Motor neuron (in vitro differentiated cells): ENCODE data around the gene OAT. TPM values are rescaled to one million over a fixed set of nuclear protein-coding genes. Genes with fewer than 3 reads are reported as not detected.

Experiments used
- ATAC-seq, 8 experiments: fragments of 200-7000 bp; cut with Tn5 transposase; replicated peaks in 6 of 8; 2 replicates each; pipeline ENCODE4 v1.8.0; 2021; ENCODE audit warnings: mild to moderate bottlenecking in 8 of 8, moderate library complexity in 8 of 8
- H3K27ac ChIP-seq, 2 donors: fragments of 250-450 bp; sonication (Bioruptor Pico); 2 replicates each; pipeline ENCODE4 v1.9.0; 2021; ENCODE audit warnings: antibody characterized with exemption in 2 of 2, mild to moderate bottlenecking in 2 of 2, moderate library complexity in 1 of 2
- H3K4me1 ChIP-seq, 2 donors: fragments of 250-450 bp; sonication (Bioruptor Pico); replicated peaks in 1 of 2; 2 replicates each; pipeline ENCODE4 v1.6.1; 2021; ENCODE audit warnings: antibody characterized with exemption in 2 of 2, mild to moderate bottlenecking in 2 of 2, moderate library complexity in 1 of 2
- H3K4me3 ChIP-seq, 5 donors: fragments of 250-450 bp; sonication (Bioruptor Pico); 2 replicates each; pipeline ENCODE4 v1.9.0; 2021; ENCODE audit warnings: antibody characterized with exemption in 5 of 5, mild to moderate bottlenecking in 5 of 5, moderate library complexity in 4 of 5
- WGBS, 10 experiments: fragments of 450-650 bp; shearing (Covaris generic); methylation state at CpG; one replicate each; pipeline ENCODE4 v1.0.0; 2022; 5-methylcytosine and 5-hydroxymethylcytosine counted together
- in situ Hi-C, 9 experiments: fragments of 400-800 bp; cut with MboI; loops; one replicate each; pipeline ENCODE4 v1.15.0; 2021; ENCODE audit warnings: low sequenced_read_pairs in 9 of 9, low pct_unique_long_range_greater_than_20kb in 2 of 9; ENCODE audit not compliant: unreplicated experiment in 9 of 9
- total RNA-seq, 8 experiments: library from RNA; unstranded; fragments of 300-600 nt; gene quantifications; 2 replicates each; pipeline versions ENCODE4 v1.2.3 to v1.2.4, GENCODE V29; 2022

Gene OAT
- total RNA-seq, 8 experiments from 2014 or later, result 52.9 to 112 (median 64.7) TPM

DNA sequence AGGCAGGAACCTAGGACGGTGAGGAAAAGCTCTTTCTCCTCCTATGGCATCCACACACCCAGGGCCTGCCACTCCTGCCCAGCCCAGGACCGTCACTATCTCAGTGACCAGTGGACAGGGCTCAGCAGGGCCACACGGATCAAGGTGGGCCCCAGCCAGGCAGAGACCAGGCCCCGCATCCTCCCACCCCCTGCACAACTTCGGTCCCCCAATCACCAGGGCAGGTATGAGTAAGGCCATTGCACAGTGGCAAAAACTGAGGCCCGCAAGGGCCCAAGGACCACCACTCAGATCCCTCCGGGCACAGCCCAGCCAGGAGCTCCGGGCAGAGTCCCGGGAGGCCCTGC is 30.3 kb downstream of the OAT start:
- Histone ChIP-seq H3K4me3 (no peak overlapping the region), H3K27ac (no peak overlapping the region), H3K4me1 (peaks cover 3 to 12% of the 10 kb centered on the region in 2 donors)
- in situ Hi-C loops, result loop anchor here (5.0 to 25.0 kb wide), 6 partner anchors 126 to 801 kb away; no protein-coding TSS in a partner anchor
- no peak for ATAC-seq
- no CpG with 5 or more reads among the region's 9 CpGs for WGBS, 10 experiments

DNA sequence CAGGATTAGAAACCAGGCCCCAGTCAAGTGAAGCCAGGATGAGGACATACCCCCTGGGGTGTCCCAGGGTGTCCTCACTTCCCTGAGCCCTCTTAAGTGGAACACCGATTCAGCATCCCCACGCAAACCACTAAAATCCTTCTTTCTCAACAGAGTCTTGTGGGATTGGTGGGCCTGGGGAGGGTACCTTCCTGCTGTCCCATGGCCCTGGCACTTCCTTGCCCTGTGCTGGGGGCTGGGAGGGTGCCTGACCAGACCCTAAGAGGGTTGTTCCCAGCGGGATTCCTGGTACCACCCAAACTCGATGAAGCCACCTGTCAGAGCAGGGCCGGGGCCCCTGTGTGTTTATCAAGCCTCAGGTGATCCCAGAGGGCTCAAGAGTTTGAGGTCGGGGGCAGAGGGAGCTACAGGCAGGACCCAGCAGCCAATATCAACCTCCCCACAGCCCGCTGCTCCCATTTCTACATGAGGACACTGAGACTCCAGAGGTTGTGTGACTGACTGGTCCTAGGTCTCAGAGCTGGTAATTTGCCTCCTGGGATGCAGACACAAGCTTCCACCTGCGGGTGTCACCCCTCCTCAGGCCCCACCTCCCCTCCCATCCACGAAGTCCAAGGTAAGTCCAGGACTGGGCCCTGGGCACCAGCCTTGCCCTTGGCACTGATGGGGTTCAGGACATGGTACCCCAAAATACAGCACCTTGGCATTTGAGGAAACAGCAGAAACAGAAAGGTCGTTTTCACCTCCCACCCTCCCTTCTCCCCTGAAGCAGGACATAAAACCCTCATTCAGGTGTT is 31.4 kb downstream of the OAT start:
- H3K4me1 ChIP-seq, result peaks cover 3 to 12% of the 10 kb centered on the region in 2 donors
- WGBS, 10 experiments, result 60 to 100% (median 96%) methylated on average over 1 to 2 of the region's 10 CpGs; no CpG with 5 or more reads in 6 of the 10 experiments
- H3K27ac ChIP-seq, result no peak overlapping the region
- H3K4me3 ChIP-seq, result no peak overlapping the region
- no peak for ATAC-seq
- in situ Hi-C loops, result loop anchor here (5.0 to 25.0 kb wide), 6 partner anchors 125 to 800 kb away; no protein-coding TSS in a partner anchor

DNA sequence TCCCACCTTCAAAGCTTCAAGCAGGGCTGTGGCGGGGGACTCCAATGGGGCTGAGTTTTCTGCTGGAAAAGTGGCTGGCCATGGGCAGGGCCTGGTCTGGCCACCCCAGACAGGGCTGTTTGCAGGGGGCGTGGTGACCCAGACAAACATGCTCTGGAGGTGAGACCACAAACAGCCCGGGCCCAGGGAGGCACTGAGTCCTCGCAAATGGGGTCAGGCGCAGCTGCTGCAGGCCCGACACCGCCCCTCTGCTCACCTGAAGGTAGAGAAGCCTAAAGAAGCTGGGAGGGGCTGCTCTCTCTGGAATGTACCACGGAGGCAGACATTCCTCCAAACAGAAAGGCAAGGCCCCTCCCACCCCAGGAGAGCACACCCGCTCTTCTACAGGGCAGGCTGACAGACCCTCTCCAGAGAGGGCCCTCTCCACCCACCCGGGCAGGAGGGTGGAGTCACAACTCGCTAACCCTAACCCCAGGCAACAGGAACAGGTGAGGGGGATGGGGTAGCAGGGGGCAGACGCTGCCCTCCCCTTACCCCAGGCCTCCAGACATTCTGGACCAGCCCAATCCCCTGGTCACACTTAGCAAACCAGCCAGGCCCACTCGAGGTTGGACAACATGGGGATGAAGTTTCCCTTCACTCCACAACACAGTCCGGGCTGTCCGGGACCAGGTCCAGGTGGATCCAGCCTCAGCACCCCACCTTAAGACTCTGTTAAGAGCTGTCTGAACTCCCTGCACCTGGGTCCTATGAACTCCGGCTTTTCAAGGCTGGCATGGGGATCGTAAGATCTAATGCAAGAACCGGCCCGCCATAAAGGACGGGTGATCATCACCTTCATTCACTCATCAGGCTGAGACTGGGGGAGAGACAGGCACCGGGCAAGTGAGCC is 32.3 kb downstream of the OAT start:
- no peak overlapping the region for H3K4me3 ChIP-seq
- ATAC-seq, result no peak
- no peak overlapping the region for H3K27ac ChIP-seq
- peaks cover 3 to 13% of the 10 kb centered on the region in 2 donors for H3K4me1 ChIP-seq
- WGBS, 10 experiments, result 33 to 100% (median 97%) methylated on average over 1 to 7 of the region's 21 CpGs; no CpG with 5 or more reads in 5 of the 10 experiments
- in situ Hi-C loops, result loop anchor here (5.0 to 25.0 kb wide), 6 partner anchors 124 to 799 kb away; no protein-coding TSS in a partner anchor

DNA sequence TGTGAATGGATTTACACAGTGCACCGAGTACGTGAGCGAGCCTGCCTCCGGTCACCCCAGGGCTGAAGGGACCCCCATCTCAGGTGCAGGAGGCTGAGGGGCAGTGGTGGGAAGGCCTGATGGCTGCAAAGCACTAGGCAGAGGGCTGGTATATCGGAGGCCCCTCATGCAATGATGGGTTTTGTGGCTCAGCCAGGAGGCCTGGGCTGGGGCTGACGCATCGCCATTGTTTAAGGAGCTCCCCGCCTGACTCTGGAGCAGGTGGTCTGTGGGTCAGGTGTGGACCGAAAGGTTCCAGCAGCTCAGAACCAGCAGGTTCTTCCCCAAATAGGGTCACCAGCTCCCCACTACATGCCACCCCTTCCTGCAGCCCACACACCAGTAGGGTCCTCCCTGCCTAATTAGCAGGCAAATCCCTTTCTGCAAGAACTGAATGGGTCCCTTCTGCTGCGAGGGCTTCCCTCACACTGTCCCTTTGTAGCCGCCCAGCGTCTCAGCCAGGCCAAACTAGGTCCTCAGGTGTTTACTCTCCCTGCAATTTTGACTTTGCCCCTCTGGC is 33.0 kb downstream of the OAT start:
- H3K27ac ChIP-seq, result no peak overlapping the region
- ATAC-seq, result no peak
- WGBS, 10 experiments, result 73 to 100% (median 86%) methylated on average over 1 to 5 of the region's 12 CpGs; no CpG with 5 or more reads in 5 of the 10 experiments
- no peak overlapping the region for H3K4me3 ChIP-seq
- in situ Hi-C loops, result loop anchor here (5.0 to 25.0 kb wide), 6 partner anchors 123 to 798 kb away; no protein-coding TSS in a partner anchor
- peaks cover 3 to 17% of the 10 kb centered on the region in 2 donors for H3K4me1 ChIP-seq

DNA sequence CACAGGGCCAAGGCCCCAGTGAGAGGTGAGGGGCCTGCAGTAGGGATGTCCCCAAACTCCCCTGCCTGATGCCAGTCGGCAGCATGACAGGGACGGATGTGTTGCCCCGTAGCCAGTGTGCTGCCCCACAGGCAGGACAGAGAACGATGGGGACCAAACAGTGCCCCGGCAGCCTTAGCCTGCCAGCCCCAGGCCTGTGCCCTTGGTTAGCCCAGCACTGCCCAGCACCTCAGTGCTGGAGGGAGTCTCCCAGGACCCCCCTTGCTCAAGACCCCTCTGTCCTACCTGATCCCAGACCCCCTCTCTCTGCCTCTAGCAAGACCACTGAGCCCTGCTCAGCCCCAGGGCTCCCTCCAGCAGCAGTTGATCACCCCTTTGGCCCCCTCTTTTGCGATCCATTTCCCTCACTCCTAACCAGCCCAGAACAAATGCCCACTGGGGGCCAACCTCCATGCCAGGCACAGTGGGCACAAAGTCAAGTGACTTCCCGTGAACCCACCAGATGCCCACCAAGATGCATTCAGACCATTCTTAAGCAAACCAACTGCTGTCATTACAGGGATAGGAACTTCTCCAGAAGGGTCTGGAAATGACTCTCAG is 34.0 kb downstream of the OAT start:
- WGBS, 10 experiments, result 81 to 100% (median 94%) methylated on average over 1 to 4 of the region's 7 CpGs; no CpG with 5 or more reads in 6 of the 10 experiments
- Histone ChIP-seq H3K4me1 (peaks cover 3 to 12% of the 10 kb centered on the region in 2 donors), H3K4me3 (no peak overlapping the region), H3K27ac (no peak overlapping the region)
- in situ Hi-C loops, result loop anchor here (5.0 to 25.0 kb wide), 6 partner anchors 122 to 797 kb away; no protein-coding TSS in a partner anchor
- ATAC-seq, result no peak

DNA sequence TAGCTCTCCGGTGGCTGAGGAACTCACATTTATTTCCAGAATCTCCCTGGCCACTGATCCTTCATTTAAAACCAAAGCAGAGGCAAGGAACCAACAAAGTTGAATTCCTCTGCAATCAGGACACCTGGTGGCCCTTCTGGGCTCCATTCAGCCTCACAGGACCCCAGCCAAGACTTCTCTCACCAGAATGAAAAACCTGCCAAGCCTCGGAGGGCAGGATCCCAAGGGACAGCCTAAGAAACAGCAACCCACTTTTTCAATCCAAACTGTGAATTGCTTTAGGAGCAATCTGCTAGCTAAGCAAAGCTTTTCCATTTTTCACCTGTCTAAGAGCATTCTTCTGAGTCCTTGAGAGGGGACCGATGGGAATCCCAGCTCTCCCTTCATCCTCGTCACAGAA is 34.6 kb downstream of the OAT start:
- no peak for ATAC-seq
- WGBS, 10 experiments, result 20 to 100% (median 100%) methylated on average over 1 to 2 of the region's 4 CpGs; no CpG with 5 or more reads in 5 of the 10 experiments
- H3K27ac ChIP-seq, result no peak overlapping the region
- H3K4me3 ChIP-seq, result no peak overlapping the region
- H3K4me1 ChIP-seq, result peaks cover 5 to 12% of the 10 kb centered on the region in 2 donors
- in situ Hi-C loops, result loop anchor here (10.0 to 25.0 kb wide), 4 partner anchors 122 to 797 kb away; no protein-coding TSS in a partner anchor

DNA sequence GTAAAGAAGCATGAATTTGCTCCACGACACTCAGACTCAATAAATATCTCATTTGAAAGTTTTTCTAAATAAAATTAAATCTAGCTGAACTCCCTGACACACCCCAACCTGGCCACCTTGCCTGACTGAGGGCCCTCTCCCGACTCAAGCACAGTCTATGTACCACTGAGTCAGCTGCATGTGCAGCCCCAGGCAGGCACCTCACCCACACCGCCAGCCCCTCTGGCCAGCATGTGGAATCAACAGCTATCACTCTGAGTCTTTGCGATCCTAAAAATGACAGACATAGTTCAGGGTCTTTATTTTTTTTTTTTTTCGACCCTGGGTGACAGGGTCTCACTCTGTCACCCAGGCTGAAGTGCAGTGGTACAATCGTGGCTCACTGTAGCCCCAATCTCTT is 35.2 kb downstream of the OAT start:
- Histone ChIP-seq H3K4me1 (peaks cover 3 to 12% of the 10 kb centered on the region in 2 donors), H3K27ac (no peak overlapping the region), H3K4me3 (no peak overlapping the region)
- no peak for ATAC-seq
- WGBS, 10 experiments, result 0 to 100% (median 87%) methylated on average over 1 to 5 of the region's 6 CpGs; no CpG with 5 or more reads in 3 of the 10 experiments
- in situ Hi-C loops, result loop anchor here (10.0 to 25.0 kb wide), 4 partner anchors 121 to 796 kb away; no protein-coding TSS in a partner anchor

DNA sequence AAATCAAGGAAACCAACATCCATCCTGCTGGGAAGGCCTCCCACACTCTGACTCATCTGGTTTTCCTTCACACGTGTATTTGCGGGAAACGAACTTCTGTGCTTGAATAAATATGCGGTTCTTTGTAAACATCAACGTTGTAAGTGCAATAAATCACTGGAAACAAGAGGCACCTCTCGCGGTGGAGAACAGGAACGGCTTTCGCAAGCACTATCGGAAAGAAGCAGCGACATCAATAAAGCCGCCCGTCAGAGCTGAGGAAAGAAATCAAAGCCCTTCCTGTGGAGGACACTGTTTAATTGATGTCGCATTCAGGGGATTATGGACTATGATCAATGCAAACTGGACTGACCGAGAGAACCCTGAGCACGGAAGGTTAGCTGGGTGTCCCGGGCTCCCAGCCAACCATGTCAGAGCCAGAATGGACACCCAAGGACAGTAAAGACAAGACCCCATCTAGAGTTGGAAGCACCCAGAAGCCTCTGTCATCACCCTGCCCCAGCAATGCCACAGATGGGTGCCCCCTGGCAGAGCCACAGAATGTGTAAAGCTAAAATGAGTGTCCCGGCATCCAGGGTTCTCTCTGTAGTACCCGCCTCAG is 37.6 kb downstream of the OAT start:
- no peak overlapping the region for H3K27ac ChIP-seq
- in situ Hi-C loops, result loop anchor here (10.0 to 25.0 kb wide), 4 partner anchors 119 to 794 kb away; no protein-coding TSS in a partner anchor
- WGBS, 10 experiments, result 12 to 47% (median 29%) methylated on average over 3 to 16 of the region's 19 CpGs; no CpG with 5 or more reads in 4 of the 10 experiments
- no peak overlapping the region for H3K4me3 ChIP-seq
- peak in 5 of 8 experiments; percentile 53 to 73 (median 69) for ATAC-seq
- H3K4me1 ChIP-seq, result peaks cover 3 to 12% of the 10 kb centered on the region in 2 donors

DNA sequence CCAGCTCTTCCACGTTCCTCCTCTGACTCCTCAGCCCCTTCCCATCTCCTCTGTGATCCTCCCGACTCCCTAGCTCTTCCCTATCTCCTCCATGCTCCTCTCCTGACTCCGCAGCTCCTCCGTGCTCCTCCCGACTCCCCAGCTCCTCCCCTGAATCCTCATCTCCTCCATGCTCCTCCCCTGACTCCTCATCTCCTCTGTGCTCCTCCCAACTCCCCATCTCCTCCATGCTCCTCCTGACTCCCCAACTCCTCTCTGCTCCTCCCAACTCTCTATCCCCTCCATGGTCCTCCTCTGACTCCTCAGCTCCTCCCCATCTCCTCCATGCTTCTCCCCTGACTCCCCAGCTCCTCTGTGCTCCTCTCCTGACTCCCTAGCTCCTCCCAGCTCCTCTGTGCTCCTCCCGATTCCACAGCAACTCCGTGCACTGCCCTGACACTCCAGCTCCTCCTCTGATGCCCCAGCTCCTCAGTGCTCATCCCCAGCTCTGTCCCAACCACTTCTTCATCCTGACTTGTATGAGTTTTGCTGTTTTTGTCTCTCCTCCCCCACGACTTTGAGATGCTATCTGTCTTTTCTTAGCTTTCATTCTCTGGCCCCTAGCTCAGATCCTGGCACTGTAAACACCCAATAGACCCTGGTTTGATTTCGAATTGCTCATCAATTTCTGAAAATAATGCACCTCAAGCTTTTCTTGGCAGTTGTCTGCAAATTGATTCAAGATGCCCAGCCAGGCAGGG is 38.3 kb downstream of the OAT start:
- Histone ChIP-seq H3K27ac (no peak overlapping the region), H3K4me3 (no peak overlapping the region), H3K4me1 (peaks cover 3 to 12% of the 10 kb centered on the region in 2 donors)
- in situ Hi-C loops, result loop anchor here (10.0 to 25.0 kb wide), 4 partner anchors 118 to 793 kb away; no protein-coding TSS in a partner anchor
- 0 to 82% (median 74%) methylated on average over 3 to 9 of the region's 9 CpGs; no CpG with 5 or more reads in 2 of the 10 experiments for WGBS, 10 experiments
- ATAC-seq, result peak in 2 of 8 experiments; percentile 27 to 28

DNA sequence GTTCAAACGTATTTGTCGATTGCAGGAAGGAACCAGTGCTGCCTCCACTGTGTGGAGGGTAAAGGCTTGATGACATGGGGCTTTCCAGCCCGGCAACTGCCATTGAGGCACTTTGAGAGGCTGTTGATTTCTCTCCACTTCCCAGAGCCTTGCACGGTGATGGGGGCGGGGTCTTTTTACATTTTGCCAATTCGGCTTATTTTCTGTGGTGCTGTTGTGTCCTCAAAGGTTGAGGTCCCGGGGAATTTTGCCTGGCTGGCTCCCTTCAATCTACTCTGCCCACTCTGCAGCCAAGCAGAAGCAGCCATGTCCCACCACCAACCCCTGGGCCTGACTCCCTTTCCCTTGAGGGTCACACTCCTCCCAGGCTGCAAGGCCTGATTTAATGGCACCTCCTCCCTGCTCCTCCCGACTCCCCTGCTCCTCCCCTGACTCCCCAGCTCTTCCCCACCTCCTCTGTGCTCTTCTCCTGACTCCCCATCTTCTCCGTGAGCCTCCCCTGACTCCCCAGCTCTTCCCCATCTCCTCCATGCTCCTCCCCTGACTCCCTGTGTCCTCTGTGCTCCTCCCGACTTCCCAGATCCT is 39.0 kb downstream of the OAT start:
- peaks cover 9 to 15% of the 10 kb centered on the region in 2 donors for H3K4me1 ChIP-seq
- ATAC-seq, result no peak
- H3K4me3 ChIP-seq, result no peak overlapping the region
- WGBS, 10 experiments, result 47 to 100% (median 53%) methylated on average over 1 to 6 of the region's 10 CpGs; no CpG with 5 or more reads in 4 of the 10 experiments
- H3K27ac ChIP-seq, result no peak overlapping the region
- in situ Hi-C loops, result loop anchor here (10.0 to 25.0 kb wide), 4 partner anchors 117 to 792 kb away; no protein-coding TSS in a partner anchor
